Calu3 (cell line): ENCODE measurements around the gene SRD5A1. TPM values are rescaled to one million over a fixed set of nuclear protein-coding genes. Genes with fewer than 3 reads are reported as not detected.

Experiments
- BruUV-seq: library from RNA; stranded (reverse); fragments of 400-500 nt; replicated peaks from 2 replicates; lab custom pipeline; 2021; lab: Mats Ljungman, UMichigan
- CTCF ChIA-PET: fragments of 300-600 bp; sonication (Branson Sonifier 250); formaldehyde crosslinking; loops from one replicate; lab custom pipeline; 2022; ENCODE audit warnings: antibody characterized with exemption; lab: Charles Lee
- DNase-seq: peaks from one replicate; pipeline ENCODE4 v3.0.0; 2022
- H3K27ac Mint-ChIP-seq: one replicate; pipeline ENCODE4 v1.8.0; 2022; ENCODE audit warnings: mixed read lengths; ENCODE audit not compliant: unreplicated experiment
- H3K27me3 Mint-ChIP-seq: one replicate; pipeline ENCODE4 v1.8.0; 2022; ENCODE audit warnings: mixed read lengths; ENCODE audit not compliant: unreplicated experiment
- H3K36me3 Mint-ChIP-seq: one replicate; pipeline ENCODE4 v1.8.0; 2022; ENCODE audit warnings: mild to moderate bottlenecking, moderate library complexity, mixed read lengths; ENCODE audit not compliant: insufficient read depth, unreplicated experiment
- H3K4me1 Mint-ChIP-seq: one replicate; pipeline ENCODE4 v1.8.0; 2022; ENCODE audit warnings: mild to moderate bottlenecking, low read depth, mixed read lengths; ENCODE audit not compliant: unreplicated experiment
- H3K4me3 Mint-ChIP-seq: one replicate; pipeline ENCODE4 v1.8.0; 2022; ENCODE audit warnings: mild to moderate bottlenecking, low read depth, moderate library complexity, mixed read lengths; ENCODE audit not compliant: unreplicated experiment
- H3K9me3 Mint-ChIP-seq: one replicate; pipeline ENCODE4 v1.8.0; 2022; ENCODE audit warnings: low read depth, mixed read lengths; ENCODE audit not compliant: unreplicated experiment
- CTCF ChIP-seq: fragments of 200-600 bp; IDR thresholded peaks from one replicate; pipeline ENCODE4 v1.8.0; 2022; ENCODE audit warnings: antibody characterized with exemption; ENCODE audit not compliant: unreplicated experiment
- intact Hi-C: fragments of 100-400 bp; cut with micrococcal nuclease; formaldehyde crosslinking; loops from one replicate; pipeline ENCODE4 v1.10.0; 2022; ENCODE audit not compliant: unreplicated experiment
- total RNA-seq: library from RNA; stranded (reverse); gene quantifications from 2 replicates; pipeline ENCODE4 v1.2.3, GENCODE V29; 2022

The SRD5A1 gene
- total RNA-seq, 1 experiment from 2014 or later, result 15.6 TPM

DNA sequence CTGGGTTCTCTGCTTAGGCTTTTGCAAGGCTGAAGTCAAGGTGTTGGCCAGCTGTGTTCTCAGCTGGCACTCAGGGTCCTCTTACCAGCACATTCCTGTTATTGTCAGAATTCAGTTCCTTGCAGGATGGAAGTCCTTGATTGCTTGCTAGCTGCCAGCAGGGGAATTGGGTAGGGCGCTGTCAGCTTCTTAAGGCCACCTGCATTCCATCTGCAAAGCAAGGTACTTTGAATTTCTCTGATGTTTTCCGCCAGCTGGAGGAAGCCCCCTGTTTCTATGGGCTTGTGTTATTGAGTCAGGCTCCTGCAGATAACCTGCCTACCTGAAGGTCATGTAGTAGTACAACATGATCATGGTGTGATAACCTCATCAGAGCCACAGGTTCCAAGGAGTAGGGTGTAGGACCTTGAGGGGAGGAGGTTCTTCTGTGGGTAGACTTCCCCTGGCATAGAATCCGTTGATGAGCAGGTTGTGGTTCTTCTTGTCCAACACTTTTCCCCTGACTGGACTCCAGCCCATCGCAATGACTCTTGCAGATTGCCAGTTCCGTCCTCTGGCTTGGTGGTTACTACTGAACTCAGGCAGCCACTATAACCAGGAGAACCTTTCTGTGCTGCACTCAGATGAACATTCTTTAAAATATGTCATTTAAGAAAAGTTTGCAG is 86.8 kb downstream of the SRD5A1 start:
- H3K4me1 Mint-ChIP-seq, result peaks cover 56% of the 10 kb centered on the region
- DNase-seq, result no peak
- CTCF ChIA-PET, result no interaction called here
- no peaks in the 10 kb centered on the region for H3K9me3 Mint-ChIP-seq
- intact Hi-C loops, result no loop called here
- H3K36me3 Mint-ChIP-seq, result peaks cover 24% of the 10 kb centered on the region
- no peak for TF ChIP-seq CTCF
- no TSS peak for BruUV-seq
- no peaks in the 10 kb centered on the region for H3K27me3 Mint-ChIP-seq
- H3K27ac Mint-ChIP-seq, result no peak overlapping the region
- H3K4me3 Mint-ChIP-seq, result no peak overlapping the region

GRCh38 chr5:6720561-6720921 is 87.3 kb downstream of the SRD5A1 start:
- intact Hi-C loops, result no loop called here
- H3K4me3 Mint-ChIP-seq, result no peak overlapping the region
- no peak for TF ChIP-seq CTCF
- H3K27me3 Mint-ChIP-seq, result no peaks in the 10 kb centered on the region
- peaks cover 19% of the 10 kb centered on the region for H3K36me3 Mint-ChIP-seq
- no peak overlapping the region for H3K27ac Mint-ChIP-seq
- no TSS peak for BruUV-seq
- DNase-seq, result no peak
- no peaks in the 10 kb centered on the region for H3K9me3 Mint-ChIP-seq
- CTCF ChIA-PET, result no interaction called here
- H3K4me1 Mint-ChIP-seq, result peaks cover 56% of the 10 kb centered on the region

DNA sequence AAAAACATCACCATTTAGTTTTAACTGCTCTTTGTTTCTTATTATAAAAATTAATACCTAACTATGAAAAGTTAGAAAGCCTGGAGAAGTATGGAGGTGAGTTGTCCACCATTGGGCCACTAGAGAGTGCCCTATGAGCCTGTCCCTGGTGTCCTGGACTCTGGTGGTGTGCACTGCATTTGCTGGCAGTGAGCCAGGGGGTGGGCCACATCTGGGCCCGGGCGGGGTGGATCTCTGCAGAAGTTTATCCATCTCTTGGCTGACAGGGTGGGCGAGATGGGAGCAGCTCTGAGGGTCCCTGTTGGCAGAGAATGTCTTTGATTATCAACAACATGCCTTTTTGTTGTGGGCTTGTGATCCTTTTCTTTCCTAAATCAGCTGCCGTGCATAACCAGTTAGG is 88.2 kb downstream of the SRD5A1 start:
- H3K4me1 Mint-ChIP-seq, result peaks cover 49% of the 10 kb centered on the region
- CTCF ChIA-PET, result no interaction called here
- intact Hi-C loops, result no loop called here
- no peak for DNase-seq
- peaks cover 10% of the 10 kb centered on the region for H3K36me3 Mint-ChIP-seq
- no TSS peak for BruUV-seq
- no peak overlapping the region for H3K4me3 Mint-ChIP-seq
- no peak overlapping the region for H3K27ac Mint-ChIP-seq
- no peaks in the 10 kb centered on the region for H3K9me3 Mint-ChIP-seq
- TF ChIP-seq CTCF, result no peak
- H3K27me3 Mint-ChIP-seq, result no peaks in the 10 kb centered on the region

- intact Hi-C loops, result no loop called here
- no peak for DNase-seq
- Mint-ChIP-seq H3K36me3 (peaks cover 8% of the 10 kb centered on the region), H3K9me3 (no peaks in the 10 kb centered on the region), H3K27me3 (no peaks in the 10 kb centered on the region), H3K27ac (no peak overlapping the region), H3K4me3 (no peak overlapping the region), H3K4me1 (peaks cover 49% of the 10 kb centered on the region)
- no peak for TF ChIP-seq CTCF
- BruUV-seq, result no TSS peak
- CTCF ChIA-PET, result no interaction called here
These were observed 88.8 kb downstream of the SRD5A1 start for GRCh38 chr5:6722015-6722414.
